Right lobe of liver (tissue), 6 donors: Measurements from ENCODE around the gene SASH1. TPM values are rescaled to one million over a fixed set of nuclear protein-coding genes. Genes with fewer than 3 reads are reported as not detected.

ENCODE experiments used
- ATAC-seq, 4 donors: fragments of 200-7000 bp; cut with Tn5 transposase; one replicate each; pipeline ENCODE4 v1.9.1; 2020; ENCODE audit warnings: mild to moderate bottlenecking in 4 of 4, moderate library complexity in 4 of 4
- DNase-seq, 3 donors: peaks; one replicate each; pipeline ENCODE4 v3.0.0-alpha.2; 2020
- H3K27ac ChIP-seq, 3 donors: fragments of 200-600 bp; one replicate each; pipeline ENCODE4 v1.8.0; 2022
- H3K27me3 ChIP-seq, 2 donors: fragments of 200-600 bp; one replicate each; pipeline ENCODE4 v1.8.0; 2022
- H3K36me3 ChIP-seq, 4 donors: fragments of 200-600 bp; sonication (generic) in 1 of 4; one replicate each; pipeline versions ENCODE4 v1.5.1 to v1.8.0; 2017 to 2022; ENCODE audit warnings: control low read depth in 1 of 4
- H3K4me1 ChIP-seq, 4 donors: fragments of 200-600 bp; sonication (generic) in 1 of 4; one replicate each; pipeline versions ENCODE4 v1.5.1 to v1.8.0; 2017 to 2022; ENCODE audit warnings: control low read depth in 1 of 4
- H3K4me3 ChIP-seq, 3 donors: fragments of 200-600 bp; one replicate each; pipeline ENCODE4 v1.8.0; 2022
- H3K9me3 ChIP-seq, 4 donors: fragments of 200-600 bp; sonication (generic) in 1 of 4; one replicate each; pipeline versions ENCODE4 v1.5.1 to v1.8.0; 2017 to 2022; ENCODE audit warnings: control low read depth in 1 of 4
- POLR2A ChIP-seq: fragments of 450-650 bp; IDR thresholded peaks from one replicate; pipeline ENCODE4 v1.6.1; 2017; ENCODE audit warnings: antibody characterized with exemption, mild to moderate bottlenecking
- WGBS: methylation state at CpG from one replicate; pipeline ENCODE4 v1.1.6; 2018; ENCODE audit warnings: low coverage, low lambda C conversion rate; ENCODE audit not compliant: insufficient coverage; ENCODE audit errors: missing lambda C conversion rate; 5-methylcytosine and 5-hydroxymethylcytosine counted together
- intact Hi-C, 2 donors: fragments of 100-400 bp; cut with DNase I; formaldehyde crosslinking; loops; one replicate each; pipeline versions ENCODE4 v1.11.2 to v1.14.1; 2022
- total RNA-seq, 6 experiments: library from RNA; depleted of rRNA in 2 of 6; stranded (reverse); fragments of >200 nt in 2 of 6; fragmentation: NEBNext Ultra II Directional in 3 of 6; extraction: Animal tissue kit (Norgen Biotek cat#: 25700) in 3 of 6; gene quantifications; one replicate each; pipeline versions ENCODE4 v1.1.0 to v1.2.4, GENCODE V29; 2016 to 2023
- TF ChIP-seq, protein P1 (sequence below), 4 donors: fragments of 200-600 bp in 3 of 4; fragments of 450-650 bp in 1 of 4; IDR thresholded peaks; one replicate each; pipeline versions ENCODE4 v1.5.1 to v1.8.0; 2016 to 2022; ENCODE audit warnings: antibody characterized with exemption in 4 of 4, mild to moderate bottlenecking in 2 of 4
- donor health status: DM: no; HTN: yes; CAD: no.
- donor health status: DM: no; HTN: no; CAD: no.
- donor health status: DM: no; HTN: no; CAD: no.
- donor health status: DM: no; HTN: yes; CAD: no.
- donor health status: DM: no; HTN: yes; CAD: no.

Gene SASH1
- total RNA-seq, 6 experiments from 2014 or later, result 12.0 to 19.0 (median 15.8) TPM

DNA sequence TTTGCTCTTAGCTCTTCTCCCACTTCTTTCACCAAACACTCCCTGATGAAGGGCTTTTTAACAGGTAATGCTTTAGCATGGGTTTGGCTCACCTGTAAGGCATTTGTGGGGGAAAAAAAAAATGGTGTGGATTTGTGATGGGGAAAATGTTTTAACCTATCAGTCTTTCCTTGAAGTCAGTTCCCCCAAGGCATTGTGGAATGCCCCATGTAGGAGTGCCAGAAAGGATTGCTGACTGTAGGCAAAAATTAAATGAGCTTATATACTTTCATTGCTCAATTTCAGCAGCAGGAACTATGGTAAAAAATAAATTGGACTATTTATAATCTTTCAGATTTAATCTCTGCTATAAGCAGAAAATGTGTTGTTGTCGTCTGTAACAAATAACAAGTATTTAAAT lies 10.6 kb upstream of the SASH1 start:
- ATAC-seq, result no peak
- Histone ChIP-seq H3K36me3 (no peaks in the 10 kb centered on the region), H3K27me3 (no peaks in the 10 kb centered on the region), H3K4me3 (no peak overlapping the region), H3K27ac (no peak overlapping the region), H3K9me3 (no peaks in the 10 kb centered on the region), H3K4me1 (no peaks in the 10 kb centered on the region)
- 71% methylated on average over 1 of the region's 1 CpG for WGBS
- intact Hi-C loops, result no loop called here
- DNase-seq, result no peak
- TF ChIP-seq, protein P1, sequence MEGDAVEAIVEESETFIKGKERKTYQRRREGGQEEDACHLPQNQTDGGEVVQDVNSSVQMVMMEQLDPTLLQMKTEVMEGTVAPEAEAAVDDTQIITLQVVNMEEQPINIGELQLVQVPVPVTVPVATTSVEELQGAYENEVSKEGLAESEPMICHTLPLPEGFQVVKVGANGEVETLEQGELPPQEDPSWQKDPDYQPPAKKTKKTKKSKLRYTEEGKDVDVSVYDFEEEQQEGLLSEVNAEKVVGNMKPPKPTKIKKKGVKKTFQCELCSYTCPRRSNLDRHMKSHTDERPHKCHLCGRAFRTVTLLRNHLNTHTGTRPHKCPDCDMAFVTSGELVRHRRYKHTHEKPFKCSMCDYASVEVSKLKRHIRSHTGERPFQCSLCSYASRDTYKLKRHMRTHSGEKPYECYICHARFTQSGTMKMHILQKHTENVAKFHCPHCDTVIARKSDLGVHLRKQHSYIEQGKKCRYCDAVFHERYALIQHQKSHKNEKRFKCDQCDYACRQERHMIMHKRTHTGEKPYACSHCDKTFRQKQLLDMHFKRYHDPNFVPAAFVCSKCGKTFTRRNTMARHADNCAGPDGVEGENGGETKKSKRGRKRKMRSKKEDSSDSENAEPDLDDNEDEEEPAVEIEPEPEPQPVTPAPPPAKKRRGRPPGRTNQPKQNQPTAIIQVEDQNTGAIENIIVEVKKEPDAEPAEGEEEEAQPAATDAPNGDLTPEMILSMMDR (IDR thresholded peaks at IDR 0.05), result no peak
- TF ChIP-seq POLR2A, result no peak

DNA sequence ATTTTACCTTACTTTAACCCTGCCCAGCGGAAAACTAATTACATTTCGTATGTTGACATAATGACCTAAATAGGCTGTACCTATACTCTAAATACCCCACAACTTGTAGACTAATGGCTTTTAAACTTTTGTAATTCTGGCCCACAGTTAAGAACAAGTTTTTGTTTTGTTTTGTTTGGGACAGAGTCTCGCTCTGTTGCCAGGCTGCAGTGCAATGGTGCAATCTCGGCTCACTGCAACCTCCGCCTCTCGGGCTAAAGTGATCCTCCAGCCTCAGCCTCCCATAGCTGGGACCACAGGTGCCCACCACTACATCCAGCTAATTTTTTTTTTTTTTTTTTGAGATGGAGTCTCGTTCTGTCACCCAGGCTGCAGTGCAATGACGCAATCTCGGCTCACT lies 5.7 kb upstream of the SASH1 start:
- DNase-seq, result no peak
- 83% methylated on average over 7 of the region's 9 CpGs for WGBS
- intact Hi-C loops, result no loop called here
- no peak for TF ChIP-seq POLR2A
- TF ChIP-seq, protein P1 (IDR thresholded peaks at IDR 0.05), result no peak
- Histone ChIP-seq H3K9me3 (no peaks in the 10 kb centered on the region), H3K36me3 (no peaks in the 10 kb centered on the region), H3K4me1 (peaks cover 0 to 2% (median 0%) of the 10 kb centered on the region in 4 donors), H3K27ac (no peak overlapping the region), H3K4me3 (no peak overlapping the region), H3K27me3 (no peaks in the 10 kb centered on the region)
- no peak for ATAC-seq

DNA sequence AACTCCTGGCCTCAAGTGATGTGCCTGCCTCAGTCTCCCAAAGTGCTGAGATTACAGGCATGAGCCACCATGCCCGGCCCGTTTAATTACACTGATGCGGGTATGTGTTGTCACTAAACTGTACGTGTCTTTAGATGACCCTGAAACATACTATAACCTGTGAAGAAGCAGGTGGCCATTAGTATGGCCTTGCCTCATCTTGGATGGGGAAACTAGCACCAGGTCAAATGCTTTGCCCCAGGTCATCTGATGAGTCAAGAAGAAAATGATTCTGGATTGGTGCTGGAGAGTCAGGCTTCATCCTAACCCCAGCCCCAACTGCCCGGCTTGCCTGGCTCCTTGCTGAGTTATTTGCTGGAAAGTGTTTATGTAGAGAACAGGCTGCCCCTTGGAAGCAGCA lies 2.9 kb upstream of the SASH1 start:
- WGBS, result 97% methylated on average over 4 of the region's 5 CpGs
- no peak overlapping the region for H3K27ac ChIP-seq
- ATAC-seq (no peak), DNase-seq (no peak)
- intact Hi-C loops, result no loop called here
- H3K36me3 ChIP-seq, result no peaks in the 10 kb centered on the region
- no peaks in the 10 kb centered on the region for H3K27me3 ChIP-seq
- TF ChIP-seq, protein P1 (IDR thresholded peaks at IDR 0.05), result no peak
- TF ChIP-seq POLR2A, result no peak
- H3K9me3 ChIP-seq, result no peaks in the 10 kb centered on the region
- no peak overlapping the region for H3K4me3 ChIP-seq
- peaks cover 0 to 3% (median 0%) of the 10 kb centered on the region in 4 donors for H3K4me1 ChIP-seq

DNA sequence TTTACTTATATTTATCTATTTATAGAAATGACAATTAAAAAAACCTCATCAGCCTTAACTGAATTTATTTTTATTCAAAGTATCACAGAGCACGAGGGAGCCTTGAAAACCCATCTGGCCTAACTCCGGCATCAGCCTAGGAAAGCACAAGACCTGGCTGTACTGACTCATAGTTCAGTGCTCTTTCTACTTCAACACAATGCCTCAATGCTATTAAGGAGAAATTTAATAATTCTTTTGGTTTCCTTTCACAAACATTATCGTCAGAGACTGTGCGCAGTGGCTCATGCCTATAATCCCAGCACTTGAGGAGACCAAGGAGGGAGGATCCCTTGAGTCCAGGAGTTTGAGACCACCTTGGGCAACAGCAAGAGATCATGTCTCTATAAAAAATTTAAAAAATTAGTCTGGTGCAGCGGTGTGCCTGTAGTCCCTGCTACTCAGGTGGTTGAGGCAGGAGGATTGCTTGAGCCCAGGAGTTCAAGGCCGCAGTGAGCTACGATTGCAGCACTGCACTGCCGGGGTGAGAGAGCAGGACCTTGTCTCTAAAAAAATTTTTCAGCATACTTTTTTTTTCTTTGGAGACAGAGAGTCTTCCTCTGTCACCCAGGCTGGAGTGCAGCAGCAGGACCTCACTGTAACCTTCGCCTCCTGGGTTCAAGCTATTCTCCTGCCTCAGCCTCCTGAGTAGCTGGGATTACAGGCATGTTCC lies 1.9 kb upstream of the SASH1 start:
- Histone ChIP-seq H3K36me3 (no peaks in the 10 kb centered on the region), H3K27ac (no peak overlapping the region), H3K9me3 (no peaks in the 10 kb centered on the region), H3K4me3 (no peak overlapping the region), H3K27me3 (no peaks in the 10 kb centered on the region), H3K4me1 (peaks cover 0 to 10% (median 0%) of the 10 kb centered on the region in 4 donors)
- ATAC-seq, result no peak
- no peak for DNase-seq
- 89% methylated on average over 9 of the region's 9 CpGs for WGBS
- no peak for TF ChIP-seq POLR2A
- TF ChIP-seq, protein P1 (IDR thresholded peaks at IDR 0.05), result no peak
- intact Hi-C loops, result no loop called here

DNA sequence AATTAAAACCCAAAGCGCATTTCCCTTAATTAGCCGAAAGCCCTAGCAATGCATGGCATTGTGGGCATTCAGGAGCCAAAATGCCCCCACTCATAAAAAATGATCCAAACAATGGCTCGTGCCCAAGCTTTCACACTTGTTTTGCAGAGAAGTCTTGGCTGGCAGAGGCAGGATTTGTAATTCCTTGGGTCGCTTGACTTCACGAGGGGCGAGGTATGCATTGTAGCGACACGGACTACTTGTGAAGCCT lies 613 bp upstream of the SASH1 start:
- H3K27ac ChIP-seq, result peak overlapping the region; percentile 88 to 92 (median 91)
- no peaks in the 10 kb centered on the region for H3K27me3 ChIP-seq
- peak overlapping the region; percentile 62 to 80 (median 63) for H3K4me3 ChIP-seq
- WGBS, result 17% methylated on average over 3 of the region's 8 CpGs
- H3K9me3 ChIP-seq, result no peaks in the 10 kb centered on the region
- TF ChIP-seq, protein P1 (IDR thresholded peaks at IDR 0.05), result no peak
- no peak for TF ChIP-seq POLR2A
- no peak for DNase-seq
- H3K4me1 ChIP-seq, result peaks cover 0 to 10% (median 0%) of the 10 kb centered on the region in 4 donors
- ATAC-seq, result no peak
- H3K36me3 ChIP-seq, result no peaks in the 10 kb centered on the region
- intact Hi-C loops, result no loop called here
